HFF-Myc (cell line): ENCODE measurements around the gene SORCS2.

ENCODE experiments used
- DNase-seq: peaks from one replicate; pipeline ENCODE4 v3.0.0-alpha.2; 2011; ENCODE audit warnings: low read depth; ENCODE audit errors: extremely low read depth
- H3K4me3 ChIP-seq: replicated peaks from 2 replicates; pipeline ENCODE4 v1.5.1; 2011; ENCODE audit warnings: low read depth, mild to moderate bottlenecking, control low read depth, low read length
- TF ChIP-seq, protein P1 (sequence below): IDR thresholded peaks from 2 replicates; pipeline ENCODE4 v1.5.1; 2012; ENCODE audit warnings: mild to moderate bottlenecking, low read depth, low read length, control low read depth; ENCODE audit errors: missing control alignments

SORCS2 gene

DNA sequence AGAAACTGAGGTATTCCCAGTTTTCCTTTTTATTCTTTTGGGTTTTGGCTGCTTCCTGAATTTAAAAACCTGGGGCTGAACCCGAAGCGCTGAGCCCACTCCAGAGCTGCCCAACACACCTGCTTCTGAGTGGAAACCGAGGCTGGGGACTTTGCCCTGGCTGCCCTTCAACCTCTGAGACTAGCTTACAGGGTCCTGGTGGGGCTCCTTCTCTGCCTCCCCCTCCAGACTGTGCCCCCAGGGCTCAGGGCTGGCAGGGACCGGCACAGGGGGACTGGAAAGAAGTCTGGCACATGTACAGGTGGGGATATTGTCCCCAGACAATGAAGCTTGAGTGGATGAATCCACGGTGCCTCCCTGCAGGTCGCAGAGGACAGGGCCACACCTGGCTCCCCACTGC lies 482.8 kb downstream of the SORCS2 start:
- no peak for DNase-seq
- TF ChIP-seq, protein P1, sequence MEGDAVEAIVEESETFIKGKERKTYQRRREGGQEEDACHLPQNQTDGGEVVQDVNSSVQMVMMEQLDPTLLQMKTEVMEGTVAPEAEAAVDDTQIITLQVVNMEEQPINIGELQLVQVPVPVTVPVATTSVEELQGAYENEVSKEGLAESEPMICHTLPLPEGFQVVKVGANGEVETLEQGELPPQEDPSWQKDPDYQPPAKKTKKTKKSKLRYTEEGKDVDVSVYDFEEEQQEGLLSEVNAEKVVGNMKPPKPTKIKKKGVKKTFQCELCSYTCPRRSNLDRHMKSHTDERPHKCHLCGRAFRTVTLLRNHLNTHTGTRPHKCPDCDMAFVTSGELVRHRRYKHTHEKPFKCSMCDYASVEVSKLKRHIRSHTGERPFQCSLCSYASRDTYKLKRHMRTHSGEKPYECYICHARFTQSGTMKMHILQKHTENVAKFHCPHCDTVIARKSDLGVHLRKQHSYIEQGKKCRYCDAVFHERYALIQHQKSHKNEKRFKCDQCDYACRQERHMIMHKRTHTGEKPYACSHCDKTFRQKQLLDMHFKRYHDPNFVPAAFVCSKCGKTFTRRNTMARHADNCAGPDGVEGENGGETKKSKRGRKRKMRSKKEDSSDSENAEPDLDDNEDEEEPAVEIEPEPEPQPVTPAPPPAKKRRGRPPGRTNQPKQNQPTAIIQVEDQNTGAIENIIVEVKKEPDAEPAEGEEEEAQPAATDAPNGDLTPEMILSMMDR: no peak

DNA sequence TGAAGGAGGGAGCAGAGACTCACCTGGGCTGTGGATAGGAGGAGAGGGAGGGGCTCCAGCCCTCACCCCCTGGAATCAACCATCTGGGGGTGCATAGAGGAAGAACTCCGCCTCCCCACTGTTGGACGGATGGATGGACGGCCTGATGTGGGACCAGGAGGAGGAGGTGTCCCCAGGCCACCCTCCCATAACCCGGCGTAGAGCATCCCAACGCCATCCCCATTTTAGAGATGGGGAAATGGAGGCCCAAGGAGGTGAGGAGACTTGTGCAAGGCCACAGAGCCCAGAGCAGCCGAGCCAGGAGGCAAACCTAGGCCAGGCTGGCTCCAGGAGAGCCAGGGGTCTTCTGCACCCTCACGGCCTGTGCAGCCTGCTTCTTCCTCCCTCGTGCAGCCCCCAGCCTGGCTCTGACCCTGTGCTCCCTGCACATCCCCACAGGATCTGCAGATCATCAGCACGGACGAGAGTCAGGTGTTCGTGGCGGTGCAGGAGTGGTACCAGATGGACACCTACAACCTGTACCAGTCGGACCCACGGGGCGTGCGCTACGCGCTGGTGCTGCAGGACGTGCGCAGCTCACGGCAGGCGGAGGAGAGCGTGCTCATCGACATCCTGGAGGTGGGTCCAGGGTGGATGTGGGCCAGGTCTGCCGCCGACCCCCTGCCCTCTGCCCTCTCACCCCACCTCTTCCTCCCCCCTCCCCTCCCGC lies 483.4 kb downstream of the SORCS2 start:
- no peak for DNase-seq
- no peak overlapping the region for H3K4me3 ChIP-seq
- TF ChIP-seq, protein P1: no peak

More for the DNA sequence above, 482.8 kb downstream of the SORCS2 start:
- no peak overlapping the region for H3K4me3 ChIP-seq

DNA sequence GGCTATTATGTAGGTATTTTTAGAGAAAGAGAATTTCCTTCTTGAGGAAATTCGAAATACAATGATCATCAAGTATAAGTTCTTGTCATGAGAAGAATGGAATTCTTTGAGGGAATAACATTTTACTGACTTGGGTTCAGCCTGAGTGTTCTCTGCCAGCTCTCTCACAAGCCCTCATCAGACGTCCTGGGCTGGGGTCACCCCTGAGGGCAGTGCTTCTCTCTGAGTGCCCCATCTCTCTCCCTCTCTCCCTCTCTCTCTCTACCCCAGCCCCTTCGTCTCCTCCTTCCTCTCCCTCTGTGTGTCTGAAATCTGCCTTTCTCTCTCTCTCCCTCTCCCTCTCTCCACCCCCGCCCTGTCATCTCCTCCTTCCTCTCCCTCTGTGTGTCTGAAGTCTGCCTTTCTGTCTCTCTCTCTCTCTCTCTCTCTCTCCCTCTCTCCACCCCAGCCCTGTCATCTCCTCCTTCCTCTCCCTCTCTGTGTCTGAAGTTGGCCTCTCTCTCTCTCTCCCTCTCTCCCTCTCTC lies 484.1 kb downstream of the SORCS2 start:
- no peak for DNase-seq
- TF ChIP-seq, protein P1: no peak
- no peak overlapping the region for H3K4me3 ChIP-seq

DNA sequence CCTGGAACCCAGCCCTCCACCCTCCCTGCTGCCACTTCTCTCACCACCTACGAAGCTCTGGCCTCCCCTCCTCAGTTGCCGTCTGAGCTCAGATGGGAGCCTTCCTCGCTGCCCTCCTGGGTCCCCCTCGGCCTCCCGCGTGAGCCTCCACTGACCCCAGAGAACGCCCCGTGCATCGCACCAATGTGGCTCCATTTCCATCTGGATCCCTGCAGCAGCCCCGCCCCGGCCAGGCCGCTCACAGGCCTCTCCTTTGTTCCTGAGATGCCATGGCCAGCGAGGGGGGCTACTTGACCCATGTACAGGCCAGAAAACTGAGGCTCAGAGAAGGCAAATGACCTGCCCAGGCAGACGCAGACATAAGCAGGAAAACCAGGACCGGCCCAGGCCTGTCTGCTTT lies 484.7 kb downstream of the SORCS2 start:
- DNase-seq: no peak
- TF ChIP-seq, protein P1: no peak

DNA sequence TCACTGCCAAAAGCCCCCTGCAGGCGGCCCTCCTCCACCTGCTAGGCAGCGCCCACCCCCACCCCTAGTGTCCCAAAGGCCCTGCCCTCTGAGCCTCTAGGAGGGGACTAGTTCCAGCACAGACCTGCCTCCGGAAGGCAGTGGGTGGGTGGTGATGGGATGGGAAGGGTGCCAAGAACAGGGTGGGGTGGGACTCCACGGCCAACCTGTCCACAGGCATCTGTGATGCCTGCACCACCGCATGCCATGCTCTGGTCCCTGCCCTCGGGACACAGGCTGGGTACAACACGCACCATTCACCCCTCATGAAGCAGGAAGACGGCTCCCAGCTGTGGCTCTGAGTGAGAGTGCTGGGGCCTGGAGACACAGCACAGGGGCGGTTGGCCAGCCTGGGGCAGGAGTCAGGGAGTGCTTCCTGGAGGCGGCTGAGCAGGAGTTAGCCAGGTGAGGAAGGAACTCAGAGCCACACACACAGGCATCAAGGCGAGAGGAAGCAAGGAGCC lies 485.5 kb downstream of the SORCS2 start:
- no peak for DNase-seq
- no peak overlapping the region for H3K4me3 ChIP-seq
- TF ChIP-seq, protein P1: no peak

More for the DNA sequence above, 484.7 kb downstream of the SORCS2 start:
- no peak overlapping the region for H3K4me3 ChIP-seq

DNA sequence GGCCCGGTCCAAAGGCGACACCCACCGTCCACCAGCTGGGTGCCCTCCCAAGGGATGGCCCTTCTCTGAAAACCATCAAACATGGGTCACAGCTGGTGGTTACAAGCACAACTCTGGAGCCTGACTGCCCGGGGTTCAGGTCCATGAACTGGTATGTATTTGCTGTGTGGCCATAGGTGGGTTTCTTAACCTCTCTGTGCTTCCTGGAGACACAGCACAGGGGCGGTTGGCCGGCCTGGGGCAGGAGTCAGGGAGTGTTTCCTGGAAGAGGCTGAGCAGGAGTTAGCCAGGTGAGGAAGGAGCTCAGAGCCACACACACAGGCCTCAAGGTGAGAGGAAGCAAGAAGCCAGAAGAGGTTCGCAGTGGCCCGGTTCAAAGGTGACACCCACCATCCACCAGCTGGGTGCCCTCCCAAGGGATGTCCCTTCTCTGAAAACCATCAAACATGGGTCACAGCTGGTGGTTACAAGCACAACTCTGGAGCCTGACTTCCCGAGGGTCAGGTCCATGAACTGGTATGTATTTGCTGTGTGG lies 486.0 kb downstream of the SORCS2 start:
- H3K4me3 ChIP-seq: no peak overlapping the region
- DNase-seq: no peak
- TF ChIP-seq, protein P1: no peak
